Stimulated activated naive CD4-positive, alpha-beta T cell treated with Interleukin-2 at 50 U/mL for 16 hours (primary cell): ENCODE data around the gene STX2.
"Not testable (repeated sequence)": the region's sequence is repeated elsewhere in the genome, so short reads cannot be mapped to it uniquely, and the experiment has no call there.

Source experiments
- DNase-seq: peaks from one replicate; lab custom pipeline; 2025; lab: John Stamatoyannopoulos, UW

STX2 gene

GRCh38 chr12:130799051-130799450 is 40.0 kb downstream of the STX2 start:
- no peak for DNase-seq

GRCh38 chr12:130796985-130797686 is 41.9 kb downstream of the STX2 start:
- peak; percentile 73 for DNase-seq

DNA sequence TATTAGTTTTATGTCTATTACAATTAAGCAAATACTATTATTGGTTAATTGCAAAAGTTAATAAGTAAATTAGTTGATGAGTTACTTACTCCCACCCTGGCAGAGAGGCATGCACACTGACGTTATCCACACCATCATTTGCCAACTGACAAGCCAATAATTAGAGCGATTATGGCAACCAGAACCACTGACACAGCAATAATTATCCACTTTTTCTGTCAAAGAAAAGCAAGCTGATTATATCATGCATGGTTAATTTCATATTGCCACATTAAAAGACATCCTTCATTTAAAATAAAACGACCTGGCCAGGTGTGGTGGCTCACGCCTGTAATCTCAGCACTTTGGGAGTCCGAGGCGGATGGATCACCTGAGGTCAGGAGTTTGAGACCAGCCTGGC is 43.1 kb downstream of the STX2 start:
- no peak for DNase-seq

- no peak for DNase-seq
Observed at GRCh38 chr12:130793554-130793849, 45.5 kb downstream of the STX2 start.

DNA sequence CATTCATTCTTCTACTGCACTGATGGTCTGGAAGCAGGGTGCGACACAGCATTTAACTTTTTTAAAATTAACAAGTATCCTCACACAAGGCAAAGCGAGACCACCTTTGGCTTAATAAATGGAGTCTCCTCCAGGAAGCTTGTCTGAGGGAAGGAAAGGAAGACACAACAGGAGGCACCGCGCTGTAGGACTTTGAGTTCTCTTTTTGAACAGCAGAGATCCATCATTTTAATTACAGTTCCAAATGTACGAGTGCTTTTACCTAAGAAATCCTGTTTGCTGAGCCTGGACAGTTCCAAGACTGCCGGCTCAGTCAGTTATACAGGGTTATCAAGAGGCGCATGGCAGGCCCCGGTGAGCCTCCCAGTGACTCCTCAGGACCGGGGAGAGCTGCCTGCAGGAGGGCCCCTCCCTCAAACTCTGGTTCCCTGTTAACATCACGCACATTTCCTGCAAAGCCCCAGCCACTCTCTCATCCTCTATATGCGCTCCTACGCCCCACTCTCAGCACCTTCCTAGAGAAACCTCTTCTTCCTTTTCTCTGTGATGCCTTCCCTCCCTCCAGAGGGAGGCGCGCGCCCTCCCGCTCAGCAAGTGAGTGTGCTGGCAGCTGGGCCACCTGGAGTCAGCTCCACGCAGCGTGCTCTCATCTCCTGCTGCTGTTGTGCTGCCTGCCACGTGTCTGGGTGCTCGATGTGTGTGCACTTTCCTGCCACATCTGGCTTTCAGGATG is 46.1 kb downstream of the STX2 start:
- DNase-seq = no peak

- no peak for DNase-seq
Observed at GRCh38 chr12:130791629-130792028, 47.4 kb downstream of the STX2 start.

DNA sequence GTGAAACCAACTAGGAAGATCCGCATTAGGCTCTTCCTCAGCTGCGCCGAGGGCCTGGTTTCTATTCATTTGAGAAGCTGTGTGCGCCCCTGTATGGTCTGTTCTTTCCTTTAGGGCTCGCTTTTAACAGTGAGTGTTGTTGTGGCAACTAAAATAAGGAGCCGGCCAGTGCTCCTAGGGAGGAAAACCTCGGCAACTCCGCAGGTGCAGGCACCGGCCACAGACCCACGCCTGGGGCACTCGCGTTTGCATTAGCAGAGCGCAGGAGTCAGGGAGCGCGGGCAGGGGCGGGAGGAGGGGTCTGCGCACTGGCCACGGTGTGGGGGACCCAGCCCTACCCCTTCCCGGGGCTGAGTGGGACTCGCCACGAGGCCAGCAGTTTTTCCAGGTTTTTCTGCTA is 50.5 kb downstream of the STX2 start:
- no peak for DNase-seq

- no peak for DNase-seq
Observed at GRCh38 chr12:130787445-130788410, 51.3 kb downstream of the STX2 start.

- no peak for DNase-seq
Observed at GRCh38 chr12:130787041-130787440, 52.0 kb downstream of the STX2 start.

- no peak for DNase-seq
Observed at GRCh38 chr12:130783110-130783715, 55.8 kb downstream of the STX2 start.

DNA sequence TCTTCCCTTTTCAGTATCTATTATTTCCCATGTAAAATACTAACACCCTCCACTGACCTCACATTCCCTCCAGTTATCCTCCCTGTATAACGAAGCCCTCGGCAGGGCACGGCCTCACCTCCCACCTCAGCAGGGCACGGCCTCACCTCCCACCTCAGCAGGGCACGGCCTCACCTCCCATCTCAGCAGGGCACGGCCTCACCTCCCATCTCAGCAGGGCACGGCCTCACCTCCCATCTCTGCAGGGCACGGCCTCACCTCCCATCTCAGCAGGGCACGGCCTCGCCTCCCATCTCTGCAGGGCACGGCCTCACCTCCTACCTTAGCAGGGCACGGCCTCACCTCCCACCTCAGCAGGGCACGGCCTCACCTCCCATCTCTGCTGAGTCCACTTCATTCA is 56.8 kb downstream of the STX2 start:
- DNase-seq = not testable (repeated sequence)

DNA sequence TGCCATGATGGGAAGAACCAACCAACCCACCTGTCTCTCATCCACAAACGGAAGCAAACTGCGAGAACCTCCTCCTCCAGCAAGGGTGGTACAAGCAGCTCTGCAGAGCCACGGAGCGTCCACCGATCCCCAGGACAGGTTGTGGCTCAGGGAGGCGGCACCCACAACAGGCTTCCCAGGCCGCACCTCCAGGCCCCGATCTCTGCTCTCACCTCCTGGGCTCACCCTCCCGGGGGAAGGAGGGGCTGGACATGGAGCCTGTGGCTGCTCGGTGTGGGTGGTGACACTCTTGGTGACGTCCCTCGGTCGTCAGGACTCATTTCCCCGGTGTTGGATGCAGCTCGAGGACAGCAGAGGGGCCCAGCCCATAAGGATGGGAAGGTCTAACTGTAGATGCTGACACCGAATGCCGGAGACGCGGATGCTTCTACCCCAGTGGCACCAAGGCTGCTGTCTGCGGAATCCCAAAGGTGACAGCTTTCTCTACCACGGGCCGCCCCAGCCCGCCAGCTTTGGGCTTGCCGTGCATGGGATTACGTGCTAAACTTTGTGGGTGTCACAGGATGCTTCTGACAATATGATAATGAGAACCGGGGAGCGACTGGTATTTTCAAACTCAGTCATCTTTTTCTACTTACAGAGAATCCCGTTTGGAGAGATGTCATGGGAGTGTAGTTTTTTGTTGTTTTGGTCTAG is 58.0 kb downstream of the STX2 start:
- DNase-seq = no peak

- DNase-seq = no peak
Observed at GRCh38 chr12:130780325-130780724, 58.7 kb downstream of the STX2 start.

- DNase-seq = no peak
Observed at GRCh38 chr12:130778776-130779175, 60.3 kb downstream of the STX2 start.

- DNase-seq = no peak
Observed at GRCh38 chr12:130776857-130777339, 62.2 kb downstream of the STX2 start.

DNA sequence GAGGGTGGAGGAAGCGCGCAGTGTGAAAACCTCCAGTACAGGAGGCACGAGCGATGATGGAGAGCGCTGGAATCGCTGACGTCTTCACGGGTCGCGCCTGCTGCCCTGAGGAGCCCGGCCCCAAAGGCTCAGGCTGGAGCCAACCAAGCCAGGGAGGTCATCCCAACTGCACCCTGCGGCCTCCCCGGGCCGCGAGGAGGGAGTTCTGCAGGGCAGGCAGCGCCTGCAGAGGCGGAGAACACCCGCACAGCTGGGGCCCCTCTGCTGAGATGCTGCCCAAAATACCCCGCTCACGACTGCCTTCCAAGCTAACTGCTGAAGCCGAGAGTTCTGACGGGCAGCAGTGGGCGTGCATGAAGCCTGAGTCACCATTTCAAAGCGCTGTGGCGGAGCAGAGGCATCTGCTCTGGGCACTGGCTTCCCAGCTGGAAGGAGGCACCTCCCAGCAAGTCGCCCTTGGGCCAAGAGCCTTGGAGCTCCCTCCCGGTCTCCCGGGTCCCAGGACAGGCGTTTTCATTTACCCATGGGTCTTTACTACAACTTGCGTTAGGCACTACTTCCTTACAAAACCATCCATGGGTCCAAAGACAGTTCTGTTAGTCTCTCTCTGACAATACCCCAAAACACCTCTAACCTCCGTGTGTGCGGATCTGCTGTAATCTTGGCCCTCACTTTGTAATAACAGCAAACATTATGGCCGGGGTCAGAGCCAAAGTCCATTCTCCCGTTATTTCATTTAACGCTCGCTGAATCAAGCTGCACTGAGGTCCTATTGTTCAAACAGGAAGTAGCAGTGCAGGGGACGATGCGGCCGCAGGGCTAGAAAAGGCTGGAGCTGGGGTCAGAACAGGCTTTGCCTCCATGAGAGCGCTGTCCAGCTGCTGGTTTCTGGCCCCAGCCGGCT is 62.8 kb downstream of the STX2 start:
- DNase-seq = peak; percentile 74

DNA sequence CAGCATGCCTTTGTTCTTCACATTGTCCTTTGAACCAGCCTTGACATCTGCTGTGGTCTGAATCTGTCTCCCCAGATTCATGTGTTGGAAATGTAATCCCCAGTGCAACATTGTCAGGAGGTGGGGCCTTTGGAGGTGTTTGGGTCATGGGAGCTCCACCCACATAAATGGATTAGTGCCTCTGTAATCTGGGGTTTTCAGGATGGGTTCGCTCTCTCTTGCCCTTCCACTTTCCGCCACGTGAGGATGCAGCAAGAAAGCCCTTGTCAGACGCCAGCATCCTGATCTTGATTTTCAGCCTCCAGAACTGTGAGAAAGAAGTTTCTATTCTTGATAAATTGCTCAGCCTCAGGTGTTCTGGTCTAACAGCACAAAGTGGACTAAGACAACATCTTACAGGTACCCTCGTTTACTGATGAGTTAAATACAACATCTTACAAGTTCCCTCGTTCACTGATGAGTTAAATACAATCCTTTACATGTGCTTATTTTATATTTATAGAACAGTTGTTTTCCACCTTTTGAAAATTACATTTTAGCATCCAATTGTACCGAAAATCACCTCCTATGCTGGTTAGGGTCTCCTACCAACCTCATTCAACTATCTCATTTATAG is 68.5 kb downstream of the STX2 start:
- DNase-seq = no peak

- DNase-seq = peak; percentile 6
Observed at GRCh38 chr12:130768120-130768519, 70.9 kb downstream of the STX2 start.

- no peak for DNase-seq
Observed at GRCh38 chr12:130766470-130766869, 72.6 kb downstream of the STX2 start.

- DNase-seq = no peak
Observed at GRCh38 chr12:130765186-130765659, 73.8 kb downstream of the STX2 start.
